GM18511 (cell line): ENCODE measurements around the gene GALNTL6.
A peak's percentile ranks its signal among the peaks of the same experiment; 100 is the strongest.

ENCODE experiments used
- ATAC-seq: cut with Tn5 transposase; IDR thresholded peaks from one replicate; pipeline ENCODE4 v1.9.1; 2021; ENCODE audit warnings: mild to moderate bottlenecking, moderate library complexity; ENCODE audit not compliant: unreplicated experiment

Gene GALNTL6

DNA sequence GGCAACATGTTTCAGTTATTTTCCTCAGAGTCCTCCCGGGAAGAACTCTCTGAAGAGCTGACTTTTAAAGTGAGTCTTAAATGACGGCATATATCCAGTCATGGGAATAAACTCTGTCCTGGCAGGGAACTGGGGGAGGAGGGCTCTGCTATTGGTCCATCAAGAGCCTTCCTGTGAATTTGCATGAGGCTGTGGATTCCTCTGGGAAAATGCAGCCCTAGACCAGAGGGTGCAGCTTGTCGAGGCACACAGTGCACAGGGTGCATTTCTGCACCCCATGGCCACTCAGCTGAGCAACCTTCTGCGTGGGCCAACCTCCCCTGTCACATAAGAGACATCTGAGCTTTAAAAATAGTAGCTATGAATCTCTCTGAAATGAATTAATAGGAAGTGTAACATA, 360.0 kb downstream of the GALNTL6 start:
- no peak for ATAC-seq

GRCh38 chr4:172177382-172177781, 364.2 kb downstream of the GALNTL6 start:
- ATAC-seq, result no peak

DNA sequence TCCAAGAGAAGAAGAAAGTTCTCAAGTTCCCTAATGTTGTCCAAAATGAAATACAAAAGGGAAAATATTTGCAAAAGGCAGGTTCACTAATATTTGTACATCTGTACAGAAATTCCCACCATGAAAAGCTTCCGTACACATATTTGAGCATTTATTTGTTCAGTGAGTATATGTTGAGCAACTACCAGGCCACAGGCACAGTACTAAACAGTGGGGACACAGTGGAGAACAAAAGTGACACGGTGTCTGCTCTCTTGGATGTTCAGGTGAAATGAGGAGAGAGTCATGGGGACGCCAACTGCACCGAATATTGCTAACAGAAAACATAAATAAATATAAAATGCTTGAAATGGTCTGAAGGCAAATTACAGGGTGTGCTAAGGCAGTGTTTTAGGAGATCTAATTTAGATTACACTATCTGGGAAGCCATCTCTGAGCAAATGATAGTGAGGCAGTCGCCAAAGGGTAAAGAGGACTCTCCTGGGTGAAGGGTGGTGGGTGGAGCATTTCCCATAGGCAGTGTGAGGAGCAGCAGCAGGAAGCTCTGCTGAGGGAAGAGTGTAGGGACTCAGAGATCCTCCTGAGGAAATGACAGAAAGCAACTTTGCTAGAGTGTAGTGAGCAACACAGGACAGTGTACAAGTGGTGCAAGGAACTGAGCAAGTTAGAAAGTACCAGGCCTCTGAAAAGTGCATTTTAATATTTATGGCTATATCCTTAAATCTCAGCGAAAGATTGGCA, 375.2 kb downstream of the GALNTL6 start:
- ATAC-seq, result no peak

- ATAC-seq, result no peak
These were observed 389.4 kb downstream of the GALNTL6 start for GRCh38 chr4:172202480-172203076.

DNA sequence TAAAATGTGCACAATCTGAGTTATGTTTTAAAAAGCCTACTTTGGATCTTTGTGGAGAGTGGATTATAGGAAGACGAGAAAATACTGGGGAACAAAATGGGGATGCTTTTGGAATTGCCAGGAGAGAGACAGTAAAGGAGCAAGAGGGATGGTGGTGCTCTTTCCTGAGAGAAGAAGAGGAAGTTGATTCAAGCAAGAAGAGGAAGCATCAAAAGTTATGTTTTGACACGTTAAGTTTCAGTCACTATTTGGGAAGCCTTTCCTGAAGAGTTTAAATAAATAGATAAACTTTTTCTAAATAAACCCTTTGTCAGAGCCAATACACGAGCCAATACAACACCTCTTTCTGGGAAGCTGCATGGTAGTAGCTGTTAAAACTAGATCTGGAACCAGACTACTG, 394.1 kb downstream of the GALNTL6 start:
- ATAC-seq, result no peak

- no peak for ATAC-seq
These were observed 394.7 kb downstream of the GALNTL6 start for GRCh38 chr4:172207886-172208285.

DNA sequence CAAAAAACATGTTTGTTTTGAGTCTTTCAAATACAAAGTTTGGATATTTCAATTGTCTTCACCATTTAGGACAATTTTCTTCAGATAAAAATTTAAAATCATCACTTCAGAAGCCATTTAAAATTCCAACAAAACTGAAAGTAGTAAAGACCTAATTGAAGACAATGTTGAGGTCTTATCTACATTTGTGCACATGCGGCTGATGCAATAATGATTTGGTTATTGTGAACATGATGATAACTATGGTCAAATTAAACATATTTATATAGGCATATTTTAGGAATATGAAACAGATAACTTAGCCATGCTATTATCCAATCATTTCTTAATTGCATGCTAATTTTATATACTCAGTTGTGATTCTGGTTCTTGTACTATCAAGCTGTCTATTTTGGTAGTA, 407.5 kb downstream of the GALNTL6 start:
- no peak for ATAC-seq

DNA sequence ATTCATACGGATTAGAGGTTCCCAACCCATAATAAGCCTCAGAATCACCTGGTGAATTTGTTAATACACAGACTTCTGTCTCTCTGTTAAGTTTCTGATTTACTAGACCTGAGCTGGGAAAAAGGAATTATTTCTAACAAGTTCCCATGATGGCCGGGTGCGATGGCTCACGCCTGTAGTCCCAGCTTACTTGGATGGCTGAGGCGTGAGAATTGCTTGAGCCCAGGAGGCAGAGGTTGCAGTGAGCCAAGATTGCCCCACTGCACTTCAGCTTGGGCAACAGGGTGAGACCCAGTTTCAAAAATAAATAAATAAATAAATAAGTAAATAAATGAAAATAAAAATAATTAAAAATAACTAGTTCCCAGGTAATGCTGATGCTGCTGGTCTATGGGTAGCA, 412.3 kb downstream of the GALNTL6 start:
- ATAC-seq, result no peak

GRCh38 chr4:172232966-172233365, 419.8 kb downstream of the GALNTL6 start:
- no peak for ATAC-seq

DNA sequence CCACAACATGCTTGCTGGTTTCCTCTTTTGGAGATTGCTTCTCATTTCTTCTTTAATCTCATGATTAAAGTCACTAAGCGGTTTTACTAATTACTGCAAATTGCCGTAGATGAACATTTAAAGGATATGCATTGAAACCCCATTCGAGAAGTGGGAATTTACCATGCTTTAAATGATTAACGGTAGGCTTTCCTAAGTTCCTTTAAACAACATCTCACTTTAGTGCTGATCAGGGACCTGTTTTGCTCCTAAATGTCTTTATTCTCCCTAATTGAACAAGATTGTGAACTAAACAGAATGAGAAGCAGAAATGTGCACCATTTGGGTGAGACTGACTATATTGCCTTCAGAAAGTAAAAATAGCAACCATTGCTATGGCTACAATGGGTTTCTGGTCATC, 430.3 kb downstream of the GALNTL6 start:
- ATAC-seq, result no peak

- ATAC-seq, result no peak
These were observed 432.3 kb downstream of the GALNTL6 start for GRCh38 chr4:172245516-172245915.

DNA sequence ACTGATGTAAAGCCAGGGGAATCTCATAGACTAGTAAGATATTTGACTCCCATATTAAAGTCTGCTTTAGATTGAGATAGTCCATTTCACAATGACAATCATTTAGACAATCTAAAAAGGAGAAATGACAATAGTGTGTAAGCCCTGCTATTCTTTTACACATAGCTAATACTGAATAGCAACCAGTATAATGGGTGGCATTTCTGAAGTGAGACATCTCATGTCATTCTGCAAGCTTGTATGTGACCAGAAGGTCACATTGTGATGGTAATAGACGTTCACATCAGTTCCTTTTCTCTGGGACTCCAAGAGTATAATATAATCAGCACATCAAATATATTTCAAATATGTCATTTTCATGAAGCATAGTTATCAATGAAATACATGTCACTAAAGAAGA, 440.2 kb downstream of the GALNTL6 start:
- no peak for ATAC-seq

DNA sequence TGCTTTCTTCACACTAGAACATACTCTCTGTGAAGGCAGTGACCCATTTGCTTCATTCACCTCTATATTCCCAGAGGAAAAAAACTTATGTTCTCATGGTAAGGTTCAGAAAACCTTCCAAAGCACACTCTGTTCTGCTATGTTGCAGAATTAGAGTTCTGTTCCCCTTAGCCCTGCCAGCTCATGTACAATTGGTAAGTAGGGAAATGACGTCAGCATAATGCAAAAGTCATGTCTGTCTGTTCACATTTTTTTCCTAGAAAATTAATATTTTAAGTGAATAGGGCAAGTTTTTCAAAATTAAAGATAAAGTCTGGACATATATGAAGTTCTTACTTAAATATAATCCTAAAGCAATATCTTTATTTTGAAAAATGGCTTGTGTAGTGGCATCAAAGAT, 443.6 kb downstream of the GALNTL6 start:
- ATAC-seq, result no peak

DNA sequence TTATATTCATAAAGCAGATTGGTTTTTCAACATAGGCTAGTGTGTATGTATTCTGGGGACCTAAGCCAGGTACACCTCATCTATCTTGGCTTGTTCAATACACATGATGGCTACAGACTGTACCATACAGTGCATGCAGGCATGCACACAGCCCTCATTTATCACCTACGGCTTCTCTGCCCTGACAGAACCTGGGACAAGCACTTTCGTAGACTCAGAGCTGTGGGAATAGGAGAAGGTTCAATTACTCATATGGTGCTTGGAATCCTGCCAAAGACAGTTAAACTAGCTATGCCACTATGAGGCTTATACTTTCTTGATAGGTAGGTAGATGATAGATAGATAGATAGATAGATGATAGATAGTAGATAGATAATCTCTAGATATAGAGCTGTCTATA, 457.2 kb downstream of the GALNTL6 start:
- ATAC-seq, result no peak

DNA sequence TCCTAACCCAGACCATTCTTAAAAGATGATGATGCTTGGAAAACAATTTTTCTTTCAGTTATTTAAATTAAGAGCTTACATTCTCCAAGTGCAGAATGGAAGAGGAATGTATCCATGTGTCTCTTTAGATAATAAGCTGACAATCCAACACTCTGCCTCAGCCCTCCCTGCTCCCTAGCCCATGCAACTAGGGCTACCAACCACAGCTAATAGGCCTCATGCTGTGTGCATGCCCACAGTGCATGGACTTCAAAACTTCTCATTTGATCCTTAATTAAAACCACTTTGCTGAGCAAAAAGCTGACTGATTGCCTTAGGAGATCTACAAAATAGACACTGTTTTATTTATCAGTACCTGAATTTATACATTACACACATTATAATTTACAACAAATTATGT, 473.9 kb downstream of the GALNTL6 start:
- ATAC-seq, result no peak

GRCh38 chr4:172305698-172306097, 492.5 kb downstream of the GALNTL6 start:
- no peak for ATAC-seq

- ATAC-seq, result peak; percentile 75
These were observed 494.9 kb downstream of the GALNTL6 start for GRCh38 chr4:172308078-172308477.

- no peak for ATAC-seq
These were observed 498.5 kb downstream of the GALNTL6 start for GRCh38 chr4:172311682-172312081.

DNA sequence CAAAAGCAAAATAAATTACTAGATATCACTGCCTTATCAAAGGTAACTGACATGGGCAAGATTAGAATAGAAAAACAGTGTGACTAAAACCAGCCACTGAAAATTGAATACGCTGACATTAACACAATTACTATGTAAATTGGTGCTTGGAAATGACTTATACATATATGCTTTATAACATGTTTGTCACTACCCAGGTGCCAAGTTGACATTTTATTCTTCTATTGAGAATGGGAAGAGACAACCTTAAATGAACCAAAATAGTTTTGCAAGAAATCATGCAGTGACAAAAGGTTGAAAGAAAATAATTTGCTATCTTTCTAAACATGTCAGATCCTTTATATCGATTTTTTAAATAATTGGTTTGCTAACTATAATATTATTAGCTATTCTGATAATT, 510.1 kb downstream of the GALNTL6 start:
- ATAC-seq, result no peak

GRCh38 chr4:172344308-172344938, 531.2 kb downstream of the GALNTL6 start:
- no peak for ATAC-seq

GRCh38 chr4:172348426-172348825, 535.2 kb downstream of the GALNTL6 start:
- no peak for ATAC-seq

GRCh38 chr4:172352356-172352755, 539.2 kb downstream of the GALNTL6 start:
- no peak for ATAC-seq
